Mucosa of descending colon (tissue), 3 donors: ENCODE measurements around the gene SCML1. TPM values are rescaled to one million over a fixed set of nuclear protein-coding genes. Genes with fewer than 3 reads are reported as not detected.

Experiments
- ATAC-seq: fragments of 200-7000 bp; cut with Tn5 transposase; one replicate; pipeline ENCODE4 v1.9.1; 2020; ENCODE audit warnings: mild to moderate bottlenecking, moderate library complexity
- DNase-seq, 3 donors: peaks; one replicate each; pipeline ENCODE4 v3.0.0-alpha.2; 2020
- H3K36me3 ChIP-seq: fragments of 200-600 bp; one replicate; pipeline ENCODE4 v1.8.0; 2021; ENCODE audit warnings: low read depth, mild to moderate bottlenecking
- H3K4me1 ChIP-seq: fragments of 200-600 bp; one replicate; pipeline ENCODE4 v1.8.0; 2021; ENCODE audit warnings: low read depth, mild to moderate bottlenecking
- H3K4me3 ChIP-seq: fragments of 200-600 bp; one replicate; pipeline ENCODE4 v1.8.0; 2021; ENCODE audit warnings: mild to moderate bottlenecking
- H3K9me3 ChIP-seq: fragments of 200-600 bp; one replicate; pipeline ENCODE4 v1.8.0; 2021; ENCODE audit warnings: mild to moderate bottlenecking
- intact Hi-C, 2 donors: fragments of 100-400 bp; cut with DNase I in 1 of 2; cut with micrococcal nuclease in 1 of 2; formaldehyde crosslinking; loops; one replicate each; pipeline versions ENCODE4 v1.11.0 to v1.11.1; 2022; cut with DNase I, micrococcal nuclease
- total RNA-seq, 3 donors: library from RNA; stranded (reverse); fragmentation: NEBNext Ultra II Directional in 2 of 3; extraction: Animal tissue kit (Norgen Biotek cat#: 25700) in 2 of 3; gene quantifications; one replicate each; pipeline versions ENCODE4 v1.2.1 to v1.2.4, GENCODE V29; 2021 to 2023
- TF ChIP-seq, protein P1 (sequence below): fragments of 200-600 bp; IDR thresholded peaks from one replicate; pipeline ENCODE4 v1.8.0; 2022; ENCODE audit warnings: antibody characterized with exemption, mild to moderate bottlenecking
- donor health status: DM: no; HTN: no; CAD: no; lungs with moderate emphysema.
- donor health status: DM: no; HTN: no; CAD: no.
- donor health status: DM: no; HTN: yes; CAD: no.

SCML1 gene
- total RNA-seq, 3 donors from 2014 or later: 9.9 to 12.9 (median 11.5) TPM

DNA sequence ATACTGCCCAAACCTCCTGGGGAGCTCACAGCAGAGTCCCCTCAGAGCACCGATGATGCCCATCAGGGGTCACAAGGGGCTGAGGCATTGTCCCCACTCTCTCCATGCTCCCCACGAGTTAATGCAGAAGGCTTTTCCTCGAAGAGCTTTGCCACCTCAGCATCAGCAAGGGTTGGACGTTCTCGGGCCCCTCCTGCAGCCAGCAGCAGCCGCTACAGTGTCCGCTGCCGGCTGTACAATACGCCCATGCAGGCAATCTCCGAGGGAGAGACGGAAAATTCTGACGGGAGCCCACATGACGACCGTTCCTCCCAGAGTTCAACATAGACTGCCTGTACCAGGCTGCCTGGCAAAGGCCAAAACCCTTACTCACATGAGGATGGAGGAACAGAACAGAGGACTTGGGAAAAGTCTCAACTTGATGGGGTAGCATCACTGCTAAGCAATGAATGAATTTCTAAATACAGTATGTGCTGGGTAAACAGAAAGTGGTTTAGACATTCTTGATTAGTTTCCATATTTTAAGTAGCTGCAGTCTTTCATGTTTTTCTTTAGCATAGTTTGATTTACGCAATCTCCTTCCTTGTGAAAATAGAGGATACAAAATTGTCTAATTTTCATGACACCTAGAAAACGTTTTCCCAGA lies 5.0 kb upstream of the SCML1 start:
- intact Hi-C loops: no loop called here
- no peaks in the 10 kb centered on the region for H3K4me1 ChIP-seq
- ATAC-seq: no peak
- H3K4me3 ChIP-seq: no peak overlapping the region
- H3K9me3 ChIP-seq: no peaks in the 10 kb centered on the region
- no peaks in the 10 kb centered on the region for H3K36me3 ChIP-seq
- DNase-seq: no peak
- TF ChIP-seq, protein P1, sequence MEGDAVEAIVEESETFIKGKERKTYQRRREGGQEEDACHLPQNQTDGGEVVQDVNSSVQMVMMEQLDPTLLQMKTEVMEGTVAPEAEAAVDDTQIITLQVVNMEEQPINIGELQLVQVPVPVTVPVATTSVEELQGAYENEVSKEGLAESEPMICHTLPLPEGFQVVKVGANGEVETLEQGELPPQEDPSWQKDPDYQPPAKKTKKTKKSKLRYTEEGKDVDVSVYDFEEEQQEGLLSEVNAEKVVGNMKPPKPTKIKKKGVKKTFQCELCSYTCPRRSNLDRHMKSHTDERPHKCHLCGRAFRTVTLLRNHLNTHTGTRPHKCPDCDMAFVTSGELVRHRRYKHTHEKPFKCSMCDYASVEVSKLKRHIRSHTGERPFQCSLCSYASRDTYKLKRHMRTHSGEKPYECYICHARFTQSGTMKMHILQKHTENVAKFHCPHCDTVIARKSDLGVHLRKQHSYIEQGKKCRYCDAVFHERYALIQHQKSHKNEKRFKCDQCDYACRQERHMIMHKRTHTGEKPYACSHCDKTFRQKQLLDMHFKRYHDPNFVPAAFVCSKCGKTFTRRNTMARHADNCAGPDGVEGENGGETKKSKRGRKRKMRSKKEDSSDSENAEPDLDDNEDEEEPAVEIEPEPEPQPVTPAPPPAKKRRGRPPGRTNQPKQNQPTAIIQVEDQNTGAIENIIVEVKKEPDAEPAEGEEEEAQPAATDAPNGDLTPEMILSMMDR: no peak

DNA sequence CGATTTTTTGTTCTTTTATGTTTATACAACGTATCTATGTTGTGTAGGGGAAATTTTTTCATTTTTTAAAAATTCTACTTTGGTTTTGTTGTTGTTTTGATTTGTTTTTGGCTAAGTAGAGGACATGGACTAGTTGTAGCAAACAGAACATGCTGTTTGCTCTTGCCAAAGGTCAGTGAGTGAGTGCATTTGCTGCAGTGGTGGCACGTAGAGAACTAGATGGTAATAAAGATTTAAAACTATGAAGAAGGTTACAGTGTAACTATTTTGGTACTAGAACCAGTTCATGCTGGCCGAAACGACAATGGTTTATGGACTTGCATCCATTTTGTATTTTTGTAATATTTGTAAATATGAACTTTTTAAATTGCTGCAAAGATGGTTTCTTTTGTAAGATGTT lies 1.9 kb upstream of the SCML1 start:
- peak; percentile 15 for ATAC-seq
- peak in 1 of 3 donors; percentile 47 for DNase-seq

GRCh38 chrX:17736478-17736855 lies 826 bp upstream of the SCML1 start:
- DNase-seq (no peak), ATAC-seq (no peak)
- Histone ChIP-seq H3K4me3 (no peak overlapping the region), H3K4me1 (no peaks in the 10 kb centered on the region), H3K36me3 (no peaks in the 10 kb centered on the region), H3K9me3 (no peaks in the 10 kb centered on the region)
- TF ChIP-seq, protein P1: no peak
- intact Hi-C loops: no loop called here

More for the DNA sequence above, 1.9 kb upstream of the SCML1 start:
- no peaks in the 10 kb centered on the region for H3K36me3 ChIP-seq
- H3K4me3 ChIP-seq: no peak overlapping the region
- no peaks in the 10 kb centered on the region for H3K4me1 ChIP-seq
- no peaks in the 10 kb centered on the region for H3K9me3 ChIP-seq
- intact Hi-C loops: no loop called here
- TF ChIP-seq, protein P1: no peak

- DNase-seq: no peak
- TF ChIP-seq, protein P1: no peak
- Histone ChIP-seq H3K9me3 (no peaks in the 10 kb centered on the region), H3K4me1 (no peaks in the 10 kb centered on the region), H3K4me3 (peak overlapping the region; percentile 34), H3K36me3 (no peaks in the 10 kb centered on the region)
- intact Hi-C loops: no loop called here
- ATAC-seq: no peak
Measured at GRCh38 chrX:17737710-17737985, 355 bp downstream of the SCML1 start.

DNA sequence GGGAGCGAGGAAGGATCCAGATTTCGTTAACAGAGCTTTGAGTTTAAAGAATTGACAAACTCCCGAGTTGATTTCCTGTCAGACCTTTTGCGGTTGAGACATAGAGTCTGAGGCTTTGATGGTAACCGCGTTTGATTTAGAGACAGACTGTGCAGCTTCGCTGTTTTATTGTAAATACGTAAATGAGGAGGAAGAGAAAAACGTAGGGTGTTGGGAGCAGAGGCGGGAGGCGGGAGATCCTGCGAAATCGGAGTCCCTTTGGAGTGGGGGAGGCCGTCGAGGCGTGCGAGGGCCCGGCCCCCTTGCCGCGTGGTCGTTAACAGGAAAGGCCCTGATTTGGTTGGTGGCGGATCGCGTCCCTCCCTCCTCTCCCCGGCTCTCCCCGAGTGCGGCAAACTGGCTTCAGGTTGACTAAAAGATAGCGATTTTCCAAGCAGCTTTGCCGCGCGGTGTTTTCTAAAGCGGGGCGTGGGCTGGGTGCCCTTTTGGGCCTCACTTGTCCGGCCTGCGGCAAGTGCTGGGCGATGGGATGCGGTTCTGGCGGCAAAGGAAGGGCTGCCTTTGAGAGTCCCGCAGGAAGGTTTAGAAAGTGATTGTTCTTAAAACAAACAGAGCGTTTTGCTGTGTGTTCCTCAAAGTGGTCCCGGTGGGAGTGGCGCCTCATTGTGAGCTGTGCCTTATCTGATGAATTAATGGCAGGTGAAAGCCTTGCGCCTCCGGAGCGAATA lies 857 bp downstream of the SCML1 start:
- peak; percentile 41 for ATAC-seq
- intact Hi-C loops: no loop called here
- peak; percentile 50 to 68 (median 65) for DNase-seq
- Histone ChIP-seq H3K9me3 (no peaks in the 10 kb centered on the region), H3K36me3 (no peaks in the 10 kb centered on the region), H3K4me1 (no peaks in the 10 kb centered on the region), H3K4me3 (peak overlapping the region; percentile 34)
- TF ChIP-seq, protein P1: no peak
